HT1080 (cell line): Measurements from ENCODE around the gene XAB2. TPM values are rescaled to one million over a fixed set of nuclear protein-coding genes. Genes with fewer than 3 reads are reported as not detected.

ENCODE experiments used
- DNase-seq: peaks from one replicate; pipeline ENCODE4 v3.0.0-alpha.2; 2015; ENCODE audit warnings: low read depth
- total RNA-seq: library from RNA; depleted of rRNA; stranded (reverse); fragments of >200 nt; shearing (Covaris generic); gene quantifications from 2 replicates; pipeline ENCODE4 v1.2.3, GENCODE V29; 2014

XAB2 gene
- total RNA-seq, 1 experiment from 2014 or later = 68.8 TPM

GRCh38 chr19:7633698-7634097, 4.4 kb upstream of the XAB2 start, which contains the start of gene PCP2:
PCP2 (minus strand) TSS chr19:7633719; CDS start chr19:7633457, 262 bp downstream.
- no peak for DNase-seq

DNA sequence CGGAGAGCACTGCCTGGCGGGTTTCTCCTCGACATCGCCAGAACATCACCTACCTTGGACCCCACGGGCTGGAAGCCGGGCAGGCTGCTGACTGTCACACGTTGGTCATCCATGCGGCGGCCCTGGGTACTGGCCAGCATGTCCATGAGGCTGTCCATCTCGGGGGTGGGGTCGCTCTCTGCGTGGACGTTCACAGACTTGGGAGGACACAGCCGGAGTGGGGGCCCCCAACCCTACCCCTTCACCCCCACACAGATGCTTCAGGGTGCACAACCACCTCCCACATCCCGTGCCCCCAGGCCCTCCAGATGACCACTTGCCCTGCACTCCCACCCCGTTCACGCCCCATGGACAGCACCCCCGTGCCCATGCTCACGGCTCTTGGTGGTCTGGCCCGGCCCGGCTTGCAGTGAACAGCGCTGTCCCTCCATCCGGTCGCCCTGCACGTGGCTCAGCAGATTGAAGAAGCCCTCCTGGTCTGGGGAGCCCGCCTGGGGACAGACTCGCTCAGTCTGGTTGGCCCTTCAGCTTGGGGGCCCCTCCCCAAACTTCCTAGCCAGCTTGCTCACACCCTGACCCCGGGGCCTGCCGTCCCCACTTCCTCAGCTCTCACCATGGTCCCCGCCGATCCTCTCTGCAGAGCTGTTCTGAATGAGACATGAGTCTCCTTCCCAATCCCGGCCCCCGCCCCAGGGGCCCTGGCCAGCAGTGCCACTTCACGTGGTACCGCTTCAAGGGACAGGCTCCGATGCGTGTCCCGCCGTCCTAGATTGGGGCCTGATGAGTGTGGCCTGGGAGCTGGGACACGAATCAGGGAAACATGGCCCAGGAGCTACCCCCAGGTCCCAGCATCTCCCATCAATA, 3.2 kb upstream of the XAB2 start:
- no peak for DNase-seq

GRCh38 chr19:7631577-7631976, 2.2 kb upstream of the XAB2 start:
- no peak for DNase-seq

- DNase-seq = no peak
Measured at GRCh38 chr19:7628589-7629311, 595 bp downstream of the XAB2 start.

GRCh38 chr19:7627166-7627565, 2.2 kb downstream of the XAB2 start:
- DNase-seq = no peak

DNA sequence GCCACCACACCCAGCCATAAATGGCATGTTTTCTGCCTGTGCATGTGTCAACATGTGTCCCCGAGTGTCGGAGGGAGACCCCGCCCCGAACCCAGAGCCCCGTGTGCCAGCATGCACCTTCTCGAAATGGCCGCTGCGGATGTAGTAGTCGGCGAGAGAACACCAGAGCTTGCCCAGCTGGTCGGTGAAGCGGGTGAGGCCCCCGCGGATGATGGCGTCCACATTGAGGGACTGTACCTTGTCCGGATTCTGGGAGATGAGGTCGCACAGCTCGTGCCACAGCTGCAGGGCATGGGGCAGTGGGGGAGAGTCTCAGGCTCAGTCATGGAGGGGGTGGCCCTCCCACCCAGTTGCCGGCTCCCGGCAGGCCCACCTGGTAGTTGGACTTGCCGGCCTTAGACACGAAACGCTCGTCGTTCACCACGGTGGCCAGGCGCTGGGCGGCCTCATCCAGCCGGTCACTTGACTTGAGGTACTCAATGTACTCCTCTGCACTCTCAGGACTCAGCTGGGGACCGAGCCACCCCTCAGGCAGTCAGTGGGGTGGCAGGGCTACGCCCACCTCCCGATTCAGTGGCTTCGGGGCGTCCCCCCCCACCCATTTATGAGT, 3.5 kb downstream of the XAB2 start:
- DNase-seq = no peak

- DNase-seq = no peak
Measured at GRCh38 chr19:7624810-7625209, 4.5 kb downstream of the XAB2 start.

- DNase-seq = no peak
Measured at GRCh38 chr19:7623725-7624603, 5.4 kb downstream of the XAB2 start.

DNA sequence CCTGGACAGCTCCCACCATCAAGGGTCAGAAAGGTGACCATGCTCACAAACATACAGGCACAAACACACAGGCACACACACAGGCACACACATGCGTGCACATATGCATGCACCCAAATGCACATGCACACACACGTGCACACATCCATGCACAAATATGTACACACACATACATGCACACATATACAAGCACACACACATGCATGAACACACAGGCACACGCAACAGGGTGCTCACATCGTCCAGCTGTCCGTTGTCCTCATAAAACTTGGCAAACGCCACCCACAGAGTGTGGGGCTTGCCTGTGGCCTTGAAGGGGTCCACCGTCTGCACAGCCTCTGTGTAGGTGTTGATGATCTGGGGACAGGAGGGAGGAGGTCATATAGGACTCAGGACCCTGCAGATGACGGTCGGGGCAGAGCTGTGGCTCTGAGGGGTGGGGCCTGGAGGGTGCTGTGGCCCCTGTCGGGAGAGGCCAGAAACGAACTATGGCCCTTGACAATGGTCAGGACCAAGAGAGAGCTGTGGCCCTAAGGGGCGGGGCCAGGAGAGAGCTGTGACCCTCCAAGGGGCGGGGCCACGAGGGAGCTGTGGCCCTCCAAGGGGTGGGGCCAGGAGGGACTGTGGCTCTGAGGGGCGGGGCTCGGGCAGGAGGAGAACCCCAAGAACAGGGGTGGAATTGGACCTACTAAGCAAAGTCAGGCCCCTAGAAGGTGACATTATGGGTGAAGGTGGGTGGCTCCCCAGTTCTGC, 6.2 kb downstream of the XAB2 start:
- DNase-seq = no peak

DNA sequence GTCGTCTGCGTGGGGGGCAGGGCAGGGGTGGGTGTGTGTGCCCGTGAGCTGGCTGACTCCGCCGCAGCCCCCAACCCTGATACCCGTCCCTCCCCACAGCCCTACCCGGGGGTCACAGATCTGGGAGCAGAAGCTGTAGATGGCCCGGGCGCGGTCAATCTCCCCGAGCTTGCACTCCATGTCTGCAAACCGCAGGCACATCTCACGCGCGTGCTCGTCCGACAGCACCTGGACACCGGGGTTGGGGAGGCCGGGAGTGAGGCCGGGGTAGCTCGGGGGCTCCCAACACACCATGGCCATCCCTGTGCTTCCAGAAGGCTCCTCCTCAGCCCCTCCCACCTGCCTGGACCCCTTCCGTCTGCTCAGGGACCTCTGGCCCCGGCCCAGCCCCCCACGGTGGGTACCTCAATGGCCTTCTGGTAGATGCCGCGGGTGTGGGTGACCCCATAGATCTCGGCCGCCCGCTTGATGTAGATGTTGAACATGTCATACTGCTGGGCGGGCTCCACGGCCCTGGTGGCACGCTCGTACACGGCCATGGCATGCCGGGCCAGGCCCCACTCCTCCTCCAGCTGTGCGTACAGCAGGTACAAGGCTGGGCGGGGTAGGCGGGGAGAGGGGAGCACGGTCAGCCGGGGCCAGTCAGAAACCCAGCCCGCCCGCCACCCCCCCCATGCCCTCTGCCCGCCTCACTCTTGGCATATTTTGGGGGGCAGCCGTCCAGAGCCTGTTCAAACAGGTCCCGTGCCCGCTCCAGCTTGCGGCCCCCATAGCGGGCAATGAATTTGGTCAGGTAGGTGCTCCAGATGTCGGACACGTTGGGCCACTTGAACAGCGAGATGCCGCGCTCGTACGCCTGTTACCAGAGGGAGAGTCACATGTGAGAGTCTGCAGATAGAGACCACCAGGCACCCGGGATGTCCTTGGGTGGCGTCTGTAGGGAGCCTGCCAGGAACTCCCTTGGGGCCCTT, 8.6 kb downstream of the XAB2 start:
- DNase-seq = no peak

GRCh38 chr19:7619671-7620441, 9.5 kb downstream of the XAB2 start:
- no peak for DNase-seq

GRCh38 chr19:7618771-7619510, 10.4 kb downstream of the XAB2 start:
- DNase-seq = no peak

GRCh38 chr19:7618348-7618747, 11.0 kb downstream of the XAB2 start:
- DNase-seq = no peak

DNA sequence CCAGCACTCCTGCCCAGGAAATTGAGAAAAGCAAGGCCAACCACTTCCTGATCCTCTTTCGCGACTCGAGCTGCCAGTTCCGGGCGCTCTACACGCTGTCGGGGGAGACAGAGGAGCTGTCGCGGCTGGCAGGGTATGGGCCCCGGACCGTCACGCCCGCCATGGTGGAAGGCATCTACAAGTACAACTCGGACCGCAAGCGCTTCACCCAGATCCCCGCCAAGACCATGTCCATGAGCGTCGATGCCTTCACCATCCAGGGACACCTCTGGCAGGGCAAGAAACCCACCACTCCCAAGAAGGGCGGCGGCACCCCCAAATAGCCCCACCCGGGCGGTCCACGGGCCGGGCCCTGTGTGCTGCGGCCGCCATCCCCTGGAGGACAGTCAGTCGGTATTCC, 11.6 kb downstream of the XAB2 start:
- DNase-seq = no peak

DNA sequence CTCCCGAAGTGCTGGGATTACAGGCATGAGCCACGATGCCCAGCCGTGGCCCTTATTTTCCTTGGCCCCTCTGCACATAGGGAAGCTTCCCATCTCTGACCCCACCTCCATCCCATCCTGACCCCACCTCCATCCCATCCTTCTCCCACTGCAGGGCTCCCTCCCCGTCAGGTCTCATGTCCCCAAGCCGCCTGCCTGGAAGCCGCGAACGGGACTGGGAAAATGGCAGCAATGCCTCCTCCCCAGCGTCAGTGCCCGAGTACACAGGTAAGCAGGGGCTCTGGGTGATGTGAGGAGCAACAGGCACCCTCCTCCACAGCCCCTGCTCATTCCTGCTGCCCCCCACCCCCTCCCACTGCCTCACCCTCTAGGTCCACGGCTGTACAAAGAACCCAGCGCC, 12.2 kb downstream of the XAB2 start:
- DNase-seq = no peak

- DNase-seq = no peak
Measured at GRCh38 chr19:7614859-7615741, 14.2 kb downstream of the XAB2 start.
